CD4-positive, alpha-beta T cell treated with Interleukin-1 beta for 1 hour (primary cell): ENCODE data around the gene SMO.
"Not testable (repeated sequence)": the region's sequence is repeated elsewhere in the genome, so short reads cannot be mapped to it uniquely, and the experiment has no call there.

ENCODE experiments used
- DNase-seq, 2 donors: peaks; one replicate each; pipeline ENCODE4 v3.0.0-alpha.2; 2020 to 2022

Gene SMO

GRCh38 chr7:129209067-129209926, 20.9 kb downstream of the SMO start:
- DNase-seq, result no peak

GRCh38 chr7:129210256-129210988, 22.0 kb downstream of the SMO start:
- peak; percentile 48 to 67 for DNase-seq

- no peak for DNase-seq
Observed at GRCh38 chr7:129210989-129211312, 22.5 kb downstream of the SMO start.

- DNase-seq, result no peak
Observed at GRCh38 chr7:129212126-129212525, 23.7 kb downstream of the SMO start.

GRCh38 chr7:129212596-129212995, 24.2 kb downstream of the SMO start:
- DNase-seq, result no peak

- DNase-seq, result no peak
Observed at GRCh38 chr7:129213828-129214227, 25.4 kb downstream of the SMO start.

- DNase-seq, result not testable (repeated sequence)
Observed at GRCh38 chr7:129215691-129216090, 27.3 kb downstream of the SMO start.

- DNase-seq, result not testable (repeated sequence)
Observed at GRCh38 chr7:129216101-129216715, 27.8 kb downstream of the SMO start.

GRCh38 chr7:129216821-129217416, 28.5 kb downstream of the SMO start:
- not testable (repeated sequence) for DNase-seq

GRCh38 chr7:129218514-129219062, 30.2 kb downstream of the SMO start:
- peak; percentile 77 to 82 for DNase-seq

- not testable (repeated sequence) for DNase-seq
Observed at GRCh38 chr7:129219166-129219565, 30.7 kb downstream of the SMO start.

GRCh38 chr7:129222064-129222463, 33.6 kb downstream of the SMO start:
- DNase-seq, result no peak

GRCh38 chr7:129224251-129225205, 36.1 kb downstream of the SMO start, which contains the start of gene AHCYL2:
AHCYL2 (plus strand) TSS chr7:129225030.
- peak; percentile 98 for DNase-seq

GRCh38 chr7:129225206-129225930, 36.9 kb downstream of the SMO start:
- DNase-seq, result peak; percentile 54 to 57

- DNase-seq, result no peak
Observed at GRCh38 chr7:129225931-129226572, 37.6 kb downstream of the SMO start.

- DNase-seq, result no peak
Observed at GRCh38 chr7:129227646-129228578, 39.5 kb downstream of the SMO start.

- DNase-seq, result no peak
Observed at GRCh38 chr7:129228633-129229032, 40.2 kb downstream of the SMO start.

GRCh38 chr7:129231666-129232065, 43.2 kb downstream of the SMO start:
- no peak for DNase-seq

- no peak for DNase-seq
Observed at GRCh38 chr7:129238546-129238945, 50.1 kb downstream of the SMO start.
